ENCODE measurements around the gene TIMM17B.
A peak's percentile ranks its signal among the peaks of the same experiment; 100 is the strongest.
"Not testable (repeated sequence)": the region's sequence is repeated elsewhere in the genome, so short reads cannot be mapped to it uniquely, and the experiment has no call there.

Gene TIMM17B

GRCh38 chrX:48893556-48894348, 3.8 kb downstream of the TIMM17B start:
- DNase-seq (ENCODE audit: low spot score), result no peak

GRCh38 chrX:48892896-48893295, 4.7 kb downstream of the TIMM17B start:
- DNase-seq (ENCODE audit: low spot score), result no peak

DNA sequence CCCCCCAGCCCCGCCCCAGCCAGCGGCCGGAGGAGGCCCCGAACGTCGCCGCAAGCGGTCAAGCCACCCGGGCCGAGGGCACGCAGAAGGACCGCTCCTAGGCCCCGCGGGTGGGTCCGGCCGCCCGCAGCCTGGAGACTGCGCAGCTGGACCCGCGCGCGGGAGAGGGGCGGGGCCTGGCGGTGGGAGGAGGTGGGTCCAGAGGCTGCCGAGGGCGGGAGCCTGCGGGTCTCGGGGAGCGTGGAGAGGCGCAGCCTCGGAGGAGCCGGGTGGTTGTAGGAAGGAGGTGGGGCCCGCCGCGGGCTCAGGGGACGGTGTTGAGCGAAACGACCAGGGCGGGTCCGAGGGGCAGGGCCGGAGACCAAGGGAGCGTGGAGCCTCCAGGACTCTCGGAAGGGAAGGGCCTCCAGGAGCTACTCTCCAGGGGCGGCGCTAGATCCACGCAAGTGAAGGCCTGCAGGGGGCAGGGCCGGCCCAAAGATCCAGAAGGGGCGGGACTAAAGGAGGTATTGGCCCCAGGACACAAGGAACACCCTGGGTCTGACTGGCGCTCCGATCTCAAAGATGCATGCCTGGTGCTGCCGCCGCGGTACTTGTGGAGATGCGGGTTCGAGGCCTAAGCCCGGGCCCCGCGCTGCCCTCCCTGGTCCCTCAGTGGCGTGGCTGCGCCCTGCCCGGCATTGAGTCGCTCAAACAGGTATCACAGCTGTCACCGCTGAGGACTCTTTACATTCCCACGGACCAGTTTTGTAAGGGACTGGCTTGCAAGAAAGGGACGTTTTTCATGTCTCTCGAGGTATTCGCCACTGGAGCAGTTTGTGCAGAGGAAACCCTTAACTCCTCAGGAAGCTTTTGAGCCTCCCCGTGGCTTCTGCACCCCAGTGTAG, 5.9 kb downstream of the TIMM17B start:
- DNase-seq (ENCODE audit: low spot score), result peak; percentile 61

GRCh38 chrX:48890934-48891401, 6.6 kb downstream of the TIMM17B start:
- DNase-seq (ENCODE audit: low spot score), result no peak

DNA sequence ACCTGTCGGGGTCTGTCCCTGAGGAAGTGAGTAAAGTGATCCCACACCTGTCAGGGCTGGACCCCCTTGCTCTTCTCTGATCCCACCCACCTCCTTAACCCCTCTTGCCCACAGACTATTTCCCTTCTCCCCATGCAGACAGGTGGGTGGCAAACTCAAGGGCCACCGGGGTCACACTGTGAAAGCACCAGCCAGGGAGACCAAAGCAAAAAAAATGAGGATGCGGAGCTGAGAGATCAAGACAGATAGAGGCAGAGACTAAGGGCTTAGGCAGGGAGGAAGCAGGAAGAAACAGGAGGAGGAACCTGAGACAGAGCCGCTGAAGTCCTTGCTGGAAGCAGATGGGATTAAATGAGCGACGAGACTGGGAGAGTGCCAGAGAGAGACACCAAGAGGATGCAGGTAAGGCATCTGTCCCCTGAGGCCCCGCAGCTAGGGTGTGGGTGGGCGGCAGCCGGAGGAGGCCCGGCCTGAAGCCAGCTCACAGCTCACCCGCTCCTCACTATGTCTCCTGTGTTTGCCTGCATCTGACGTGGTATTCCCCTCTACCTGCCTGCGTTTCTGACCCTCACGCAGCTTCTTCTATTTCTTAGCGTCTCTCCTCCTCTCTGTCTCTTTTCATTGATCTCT, 7.2 kb downstream of the TIMM17B start:
- no peak for DNase-seq (ENCODE audit: low spot score)

DNA sequence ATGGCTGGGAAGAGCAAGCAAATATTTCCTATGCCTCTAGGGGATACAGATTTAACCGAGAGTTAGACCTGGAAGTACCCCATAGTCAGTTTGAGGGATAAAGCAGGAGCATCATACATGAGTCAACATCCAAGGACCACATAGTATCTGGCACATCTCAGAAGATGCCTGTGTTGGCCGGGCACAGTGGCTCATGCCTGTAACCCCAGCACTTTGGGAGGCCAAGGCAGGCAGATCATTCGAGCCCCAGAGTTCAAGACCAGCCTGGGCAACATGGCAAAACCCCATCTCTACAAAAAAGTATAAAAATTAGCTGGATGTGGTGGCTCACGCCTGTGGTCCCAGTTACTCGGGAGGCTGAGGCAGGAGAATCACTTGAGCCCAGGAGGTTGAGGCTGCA, 11.0 kb downstream of the TIMM17B start:
- not testable (repeated sequence) for DNase-seq (ENCODE audit: low spot score)

DNA sequence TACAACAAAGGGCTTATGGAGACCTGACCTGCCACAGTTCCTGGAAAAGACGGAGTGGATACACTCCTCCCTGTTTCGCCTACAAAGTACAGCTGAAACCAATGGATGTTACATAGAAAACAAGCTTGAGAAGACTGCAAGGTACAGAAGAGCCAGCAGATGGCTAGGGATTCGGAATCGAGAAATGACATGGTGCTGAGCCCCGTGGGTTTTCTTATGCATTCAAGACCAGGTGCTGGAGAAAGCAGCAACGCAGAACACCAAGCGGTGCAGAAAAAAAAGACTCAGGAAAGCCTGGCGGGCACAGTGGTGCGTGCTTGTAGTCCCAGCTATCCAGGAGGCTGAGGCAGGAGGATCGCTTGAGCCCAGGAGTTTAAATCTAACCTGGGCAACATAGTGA, 13.8 kb downstream of the TIMM17B start:
- DNase-seq (ENCODE audit: low spot score), result no peak

- DNase-seq (ENCODE audit: low spot score), result not testable (repeated sequence)
These were observed 20.6 kb downstream of the TIMM17B start for GRCh38 chrX:48876944-48877343.

- not testable (repeated sequence) for DNase-seq (ENCODE audit: low spot score)
These were observed 25.6 kb downstream of the TIMM17B start for GRCh38 chrX:48872017-48872416.

GRCh38 chrX:48864210-48864609, 33.4 kb downstream of the TIMM17B start:
- DNase-seq (ENCODE audit: low spot score), result peak; percentile 45

DNA sequence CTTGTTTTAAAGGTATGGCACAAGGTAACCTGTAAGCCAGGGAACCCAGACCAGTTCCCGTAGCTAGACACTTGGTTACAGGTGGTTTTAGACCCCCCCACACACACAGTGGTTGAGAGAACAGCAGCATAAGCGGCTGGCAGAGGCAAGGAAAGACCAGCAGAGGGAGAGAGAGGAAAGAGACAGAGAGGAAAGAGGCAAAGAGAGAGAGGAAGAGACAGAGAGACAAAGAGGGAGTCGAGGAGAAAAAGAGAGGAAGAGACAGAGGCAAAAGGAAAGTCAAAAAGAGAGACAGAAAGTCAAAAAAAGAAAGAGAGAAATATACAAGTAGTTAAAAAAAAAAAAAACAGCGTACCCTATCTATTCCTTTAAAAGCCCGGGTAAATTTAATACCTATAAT, 42.7 kb downstream of the TIMM17B start:
- DNase-seq (ENCODE audit: low spot score), result no peak

GRCh38 chrX:48854121-48854804, 43.3 kb downstream of the TIMM17B start:
- DNase-seq (ENCODE audit: low spot score), result not testable (repeated sequence)

DNA sequence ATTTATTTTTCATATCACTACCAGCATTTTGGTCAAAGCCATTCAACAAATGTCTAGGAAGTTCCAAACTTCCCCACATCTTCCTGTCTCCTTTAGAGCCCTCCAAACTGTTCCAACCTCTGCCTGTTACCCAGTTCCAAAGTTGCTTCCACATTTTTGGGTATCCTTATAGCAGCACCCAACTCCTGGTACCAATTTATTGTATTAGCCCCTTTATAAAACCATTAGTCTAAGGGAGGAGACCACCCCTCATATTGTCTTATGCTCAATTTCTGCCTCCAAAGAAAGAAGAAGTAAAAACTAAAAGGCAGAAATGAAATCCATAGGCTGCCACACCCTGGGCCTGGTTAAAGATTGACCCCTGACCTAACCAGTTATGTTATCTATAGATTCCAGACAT, 44.1 kb downstream of the TIMM17B start:
- DNase-seq (ENCODE audit: low spot score), result not testable (repeated sequence)

DNA sequence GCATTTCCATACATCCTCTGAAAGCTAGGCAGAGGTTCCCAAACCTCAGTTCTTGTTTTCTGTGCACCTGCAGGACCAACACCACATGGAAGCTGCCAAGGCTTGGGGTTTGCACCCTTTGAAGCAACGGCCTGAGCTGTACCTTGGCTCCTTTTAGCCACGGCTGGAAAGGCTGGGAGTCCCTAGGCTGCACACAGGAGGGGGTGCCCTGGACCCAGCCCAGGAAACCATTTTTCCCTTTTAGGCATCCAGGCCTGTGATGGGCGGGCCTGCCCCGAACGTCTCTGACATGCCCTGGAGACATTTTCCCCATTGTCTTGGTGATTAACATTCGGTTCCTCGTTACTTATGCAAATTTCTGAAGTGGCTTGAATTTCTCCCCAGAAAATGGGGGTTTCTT, 44.7 kb downstream of the TIMM17B start:
- DNase-seq (ENCODE audit: low spot score), result no peak

DNA sequence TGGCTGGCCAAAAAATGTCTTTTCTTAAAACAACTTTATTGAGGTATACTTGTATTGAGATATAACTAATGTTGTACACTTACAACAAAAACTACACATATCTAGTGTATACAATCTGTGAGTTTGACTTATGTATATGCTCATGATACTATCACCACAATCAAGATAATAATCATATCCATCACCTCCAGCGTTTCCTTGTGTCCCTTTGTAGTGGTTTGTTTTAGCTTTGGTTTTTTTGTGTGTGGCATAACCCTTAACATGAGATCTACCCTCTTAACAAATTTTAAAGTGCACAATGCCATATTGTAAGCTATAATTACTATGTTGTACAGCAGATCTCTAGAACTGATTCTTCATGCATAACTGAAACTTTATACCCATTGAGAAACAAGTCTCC, 48.7 kb downstream of the TIMM17B start:
- no peak for DNase-seq (ENCODE audit: low spot score)
